Activated effector memory CD4-positive, alpha-beta T cell treated with anti-CD3 and anti-CD28 coated beads, Interleukin-2, amount 50 U/mL, for 16 hours (primary cell): ENCODE data around the gene HNRNPA1.
"Not testable (repeated sequence)": the region's sequence is repeated elsewhere in the genome, so short reads cannot be mapped to it uniquely, and the experiment has no call there.

ENCODE experiments used
- DNase-seq: peaks from one replicate; pipeline ENCODE4 v3.0.0-alpha.2; 2020

HNRNPA1 gene

GRCh38 chr12:54300225-54300731 is 19.8 kb downstream of the HNRNPA1 start:
- no peak for DNase-seq

- peak; percentile 74 for DNase-seq
Measured at GRCh38 chr12:54300732-54301427, 20.4 kb downstream of the HNRNPA1 start, which contains the start of gene NFE2. TSS of gene NFE2 (minus strand) at chr12:54301015. CDS start at chr12:54295248, 5,767 bp downstream.

GRCh38 chr12:54301428-54302048 is 21.0 kb downstream of the HNRNPA1 start:
- DNase-seq: no peak

- DNase-seq: no peak
Measured at GRCh38 chr12:54303640-54304039, 23.1 kb downstream of the HNRNPA1 start.

- DNase-seq: no peak
Measured at GRCh38 chr12:54304187-54304810, 23.8 kb downstream of the HNRNPA1 start.

- no peak for DNase-seq
Measured at GRCh38 chr12:54306925-54307741, 26.6 kb downstream of the HNRNPA1 start.

- DNase-seq: no peak
Measured at GRCh38 chr12:54311051-54311450, 30.5 kb downstream of the HNRNPA1 start.

GRCh38 chr12:54312309-54312708 is 31.8 kb downstream of the HNRNPA1 start:
- DNase-seq: not testable (repeated sequence)

GRCh38 chr12:54321363-54321762 is 40.8 kb downstream of the HNRNPA1 start:
- DNase-seq: no peak

- DNase-seq: peak; percentile 97
Measured at GRCh38 chr12:54324617-54325441, 44.3 kb downstream of the HNRNPA1 start, which contains the start of gene COPZ1. TSS of gene COPZ1 (plus strand) at chr12:54325131. CDS start at chr12:54325164, 33 bp downstream.

GRCh38 chr12:54325442-54326109 is 45.0 kb downstream of the HNRNPA1 start:
- not testable (repeated sequence) for DNase-seq

- no peak for DNase-seq
Measured at GRCh38 chr12:54328595-54329337, 48.2 kb downstream of the HNRNPA1 start.

GRCh38 chr12:54329759-54330158 is 49.2 kb downstream of the HNRNPA1 start:
- no peak for DNase-seq

GRCh38 chr12:54330442-54330841 is 49.9 kb downstream of the HNRNPA1 start:
- DNase-seq: no peak

- DNase-seq: no peak
Measured at GRCh38 chr12:54331461-54331860, 50.9 kb downstream of the HNRNPA1 start.

- no peak for DNase-seq
Measured at GRCh38 chr12:54333420-54334034, 53.0 kb downstream of the HNRNPA1 start.
